HPDE6-E6E7 (cell line): ENCODE results near the gene EEPD1.
A peak's percentile ranks its signal among the peaks of the same experiment; 100 is the strongest.

ENCODE experiments used
- DNase-seq: peaks from one replicate; pipeline ENCODE4 v3.0.0; 2011; ENCODE audit warnings: missing footprints; ENCODE audit errors: extremely low spot score

EEPD1 gene

DNA sequence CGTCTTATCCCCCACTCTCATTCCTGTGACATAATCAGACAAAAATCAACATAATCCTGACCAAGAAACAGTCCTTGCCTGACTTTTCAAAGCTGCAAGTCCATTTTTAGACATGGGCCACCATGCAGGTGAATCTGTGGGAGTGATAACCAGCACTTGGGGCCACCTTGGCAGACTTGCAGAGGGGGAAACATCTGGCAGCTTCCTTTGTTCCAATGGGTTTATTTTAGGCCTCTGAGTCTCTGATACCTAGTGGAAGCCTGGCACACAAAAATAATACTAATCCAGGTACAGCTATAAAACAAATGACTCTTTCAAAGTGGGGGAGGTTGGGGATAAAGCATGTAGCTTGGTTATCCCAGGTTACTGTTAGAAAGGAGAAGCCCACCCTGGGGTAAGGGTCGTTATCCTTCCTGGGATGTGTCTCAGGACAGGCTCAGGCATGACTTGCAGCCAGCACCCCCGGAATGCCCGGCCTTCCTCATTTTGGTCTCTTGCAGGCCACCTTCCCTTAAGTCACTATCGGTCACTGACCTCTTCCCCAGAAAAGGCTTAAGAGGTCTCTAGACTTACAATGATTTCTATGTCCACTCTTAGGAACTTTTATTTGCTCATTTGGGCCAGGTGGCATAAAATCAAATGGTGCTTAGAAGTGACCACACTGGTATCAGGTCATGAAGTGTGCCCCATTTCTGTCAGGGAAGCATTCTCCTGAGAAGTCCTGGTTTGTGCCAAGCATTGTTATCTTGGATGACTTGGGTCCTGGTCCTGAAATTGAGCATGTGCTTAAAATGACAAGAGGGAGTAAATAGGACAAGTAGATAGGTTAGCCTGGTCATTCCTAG is 37.6 kb downstream of the EEPD1 start:
- no peak for DNase-seq

DNA sequence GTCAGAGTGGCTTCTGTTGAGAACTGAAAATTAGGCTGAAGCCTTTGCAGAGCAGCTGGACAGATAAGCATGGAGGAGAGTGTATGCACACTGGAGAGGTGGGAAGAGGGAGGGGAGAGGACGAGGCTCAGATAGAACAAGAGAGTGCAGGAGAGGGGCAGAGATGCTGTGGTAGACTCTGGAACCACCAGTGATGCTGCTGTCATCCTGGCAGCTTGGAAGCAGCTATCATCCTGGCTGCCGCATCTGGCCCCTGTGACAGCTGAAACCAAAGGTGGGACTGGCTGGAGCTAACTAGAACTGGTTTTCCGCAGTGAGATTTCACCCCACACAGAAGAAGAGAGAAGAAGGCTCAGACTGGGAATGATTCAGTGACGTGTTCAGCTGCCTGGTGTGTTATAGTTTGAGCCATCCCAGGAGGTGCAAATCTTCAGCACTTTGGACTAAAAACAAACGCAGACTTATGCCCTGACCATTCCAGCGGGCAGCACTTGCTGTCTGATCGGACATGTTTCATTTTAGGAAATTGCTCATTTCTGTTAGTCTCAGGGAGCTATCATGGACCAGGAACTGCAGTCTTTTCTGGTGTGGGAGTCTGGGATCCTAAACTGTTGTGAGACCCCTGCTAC is 38.4 kb downstream of the EEPD1 start:
- DNase-seq: no peak

DNA sequence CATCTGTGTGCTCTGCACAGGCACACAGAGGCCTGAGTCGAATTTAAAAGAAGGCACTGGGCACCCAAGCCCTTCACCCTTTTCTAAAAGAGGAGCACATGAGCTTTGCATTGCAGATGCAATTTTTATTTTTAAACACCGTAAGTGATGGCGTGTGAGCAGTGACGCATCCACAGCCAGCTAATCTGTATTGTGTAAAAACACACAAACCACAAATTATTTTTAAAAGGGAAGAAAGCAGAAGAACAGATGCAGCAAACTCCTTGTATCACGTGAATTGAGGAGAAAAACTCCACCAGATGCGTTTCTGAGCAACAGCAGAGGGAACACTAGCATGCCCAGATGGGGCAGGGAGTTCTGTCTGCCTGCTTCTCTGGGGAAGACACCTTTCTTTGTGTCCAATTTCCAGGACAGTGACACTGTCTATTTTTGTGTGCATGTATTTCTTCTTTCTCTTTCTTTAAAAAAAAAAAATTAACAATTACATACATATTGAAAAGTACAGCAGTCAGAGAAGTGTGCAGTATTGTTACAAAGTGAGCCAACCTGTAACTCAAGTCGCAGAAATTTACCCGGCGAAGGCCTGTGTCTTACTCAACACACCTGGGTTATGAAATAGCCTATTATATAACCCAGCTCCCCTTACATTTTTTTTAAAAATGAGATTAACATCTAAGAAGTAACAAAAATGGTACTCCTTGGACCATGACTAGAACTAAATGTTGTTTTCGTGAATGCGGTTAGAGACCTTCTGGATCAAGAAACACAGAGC is 39.2 kb downstream of the EEPD1 start:
- DNase-seq: no peak

DNA sequence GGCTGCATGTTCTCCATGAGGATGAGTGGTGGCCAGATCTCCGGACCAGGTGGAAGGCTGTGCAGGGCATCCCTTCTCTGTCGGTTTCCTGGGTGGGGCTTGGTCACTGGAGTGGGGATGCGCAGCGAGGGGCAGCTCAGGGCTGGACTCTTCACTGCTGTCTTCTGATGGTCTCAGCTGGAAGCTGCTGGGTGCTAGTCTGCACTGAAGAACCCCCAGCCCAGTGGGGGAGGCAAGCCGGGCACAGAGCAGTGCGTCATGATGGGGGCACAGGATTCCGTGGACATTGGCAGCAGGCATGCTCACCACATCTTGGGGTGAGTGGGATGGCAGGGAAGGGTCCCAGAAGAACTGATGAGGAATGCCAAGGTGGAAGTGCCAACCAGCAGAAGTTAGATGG is 39.8 kb downstream of the EEPD1 start:
- DNase-seq: no peak

DNA sequence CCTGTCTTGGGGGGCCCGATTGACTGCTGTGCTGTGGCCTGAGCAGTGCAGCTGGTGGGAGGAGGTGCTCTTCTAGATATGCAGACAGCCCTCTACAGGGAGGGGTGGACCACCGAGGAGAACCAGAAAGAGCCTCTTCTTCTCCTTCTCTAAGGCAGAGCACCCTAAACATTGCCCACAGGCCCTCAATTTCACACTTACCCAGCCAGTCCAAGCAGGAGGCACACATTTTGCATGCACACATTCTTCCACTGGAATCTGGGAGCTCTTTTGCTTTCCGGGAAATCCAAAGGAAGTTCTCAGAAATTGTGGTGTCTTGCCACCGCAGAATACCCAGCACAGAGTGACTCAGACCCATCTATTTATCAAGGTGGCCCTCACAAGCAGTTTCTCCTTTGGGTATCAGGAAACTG is 45.8 kb downstream of the EEPD1 start:
- DNase-seq: no peak

DNA sequence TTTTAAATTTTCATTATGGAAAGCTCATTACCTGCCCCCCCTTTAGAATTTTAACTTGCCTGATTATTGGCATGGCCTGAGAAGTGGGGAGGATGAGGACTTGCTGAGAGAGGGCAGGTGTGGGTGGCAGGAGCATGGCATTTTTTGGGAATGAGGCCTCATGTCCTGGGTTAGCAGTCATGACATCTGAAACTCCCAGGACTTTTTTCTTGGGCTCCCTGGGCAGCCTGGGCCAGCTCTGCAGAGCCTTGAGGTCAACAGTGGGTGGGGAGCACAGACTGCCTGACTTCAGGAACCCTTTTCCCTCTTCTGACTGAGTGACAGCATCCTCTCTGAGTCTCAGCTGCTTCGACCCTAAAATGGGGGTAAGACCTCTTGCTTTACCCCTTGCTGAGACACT is 46.3 kb downstream of the EEPD1 start:
- DNase-seq: no peak

DNA sequence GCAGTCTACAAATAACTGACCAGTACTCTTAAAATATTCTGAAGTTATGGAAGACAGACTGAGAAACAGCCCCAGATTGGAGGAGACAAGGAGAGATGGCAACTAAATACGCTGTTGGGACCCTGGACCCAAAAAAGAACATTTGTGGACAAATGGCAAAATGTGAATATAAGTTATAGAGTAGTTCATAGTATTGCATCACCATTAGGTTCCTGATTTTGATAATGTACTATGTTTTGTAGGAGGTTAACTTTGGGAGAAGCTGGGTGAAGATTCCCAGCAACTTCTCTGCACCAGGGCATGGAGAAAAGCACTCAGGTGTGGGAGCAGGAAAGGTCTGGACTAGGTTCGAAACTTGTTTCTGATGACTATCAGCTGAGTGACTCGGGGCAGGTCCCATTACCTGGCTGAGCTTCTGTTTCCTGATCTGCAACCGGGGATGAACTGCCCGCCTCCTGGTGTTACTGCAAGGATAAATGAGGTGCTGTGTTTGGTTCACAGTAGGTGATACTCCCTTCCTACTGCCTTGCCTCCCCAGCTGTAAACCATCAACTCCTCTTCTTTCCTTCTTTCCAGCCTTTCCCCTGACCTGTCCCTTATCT is 48.2 kb downstream of the EEPD1 start:
- no peak for DNase-seq

DNA sequence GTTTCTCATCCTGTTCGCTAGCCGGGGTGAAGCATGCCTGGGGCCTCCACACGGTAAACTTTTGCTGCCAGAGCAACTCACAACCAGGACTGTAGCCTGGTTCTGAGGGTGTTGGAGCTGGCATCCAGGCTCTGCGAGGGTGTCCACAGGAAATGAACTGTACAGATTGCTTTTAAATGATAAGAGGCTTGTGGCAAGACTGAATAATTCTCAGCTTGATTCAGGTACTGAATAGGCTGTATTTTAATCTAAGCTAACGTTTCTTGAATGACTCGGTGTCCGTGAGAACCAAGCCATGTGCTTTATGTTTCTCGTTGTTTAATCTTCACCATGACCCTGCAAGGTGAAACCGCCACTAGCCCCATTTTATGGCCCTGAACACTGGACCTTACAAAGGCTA is 49.3 kb downstream of the EEPD1 start:
- no peak for DNase-seq

DNA sequence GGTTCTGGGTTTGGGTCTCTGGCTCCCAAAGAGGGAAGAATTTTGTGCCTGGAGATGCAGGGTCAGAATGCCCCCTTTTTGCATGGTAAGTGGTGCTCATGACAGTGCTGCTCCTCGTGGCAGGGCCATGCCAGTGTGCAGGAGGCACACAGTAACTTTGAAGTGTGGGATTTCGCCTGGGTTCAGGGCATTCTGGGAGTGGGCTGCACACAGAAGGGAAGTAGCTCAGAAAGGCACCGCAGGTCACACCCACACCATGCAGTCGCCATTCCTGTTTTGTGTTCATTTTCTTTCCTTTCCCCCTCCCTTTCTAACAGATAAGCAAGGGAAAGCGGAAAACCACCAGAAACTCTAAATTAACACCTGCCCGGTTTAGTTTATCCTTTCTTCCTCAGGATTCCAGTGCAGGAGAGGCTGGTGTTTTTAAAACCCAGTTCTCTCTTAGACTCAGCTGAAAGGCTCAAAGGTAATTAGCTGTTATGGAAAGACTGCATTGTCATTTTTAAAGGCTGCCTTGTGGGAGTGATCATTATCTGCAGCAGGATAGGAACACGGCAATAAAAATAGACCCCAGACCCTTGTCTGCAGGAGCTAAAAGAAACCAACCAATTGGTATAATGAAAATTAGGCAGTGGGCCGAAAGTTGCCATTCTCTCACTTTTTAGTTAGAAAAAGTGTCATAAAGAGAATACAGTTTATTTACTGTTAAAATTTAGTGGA is 50.2 kb downstream of the EEPD1 start:
- DNase-seq: no peak

DNA sequence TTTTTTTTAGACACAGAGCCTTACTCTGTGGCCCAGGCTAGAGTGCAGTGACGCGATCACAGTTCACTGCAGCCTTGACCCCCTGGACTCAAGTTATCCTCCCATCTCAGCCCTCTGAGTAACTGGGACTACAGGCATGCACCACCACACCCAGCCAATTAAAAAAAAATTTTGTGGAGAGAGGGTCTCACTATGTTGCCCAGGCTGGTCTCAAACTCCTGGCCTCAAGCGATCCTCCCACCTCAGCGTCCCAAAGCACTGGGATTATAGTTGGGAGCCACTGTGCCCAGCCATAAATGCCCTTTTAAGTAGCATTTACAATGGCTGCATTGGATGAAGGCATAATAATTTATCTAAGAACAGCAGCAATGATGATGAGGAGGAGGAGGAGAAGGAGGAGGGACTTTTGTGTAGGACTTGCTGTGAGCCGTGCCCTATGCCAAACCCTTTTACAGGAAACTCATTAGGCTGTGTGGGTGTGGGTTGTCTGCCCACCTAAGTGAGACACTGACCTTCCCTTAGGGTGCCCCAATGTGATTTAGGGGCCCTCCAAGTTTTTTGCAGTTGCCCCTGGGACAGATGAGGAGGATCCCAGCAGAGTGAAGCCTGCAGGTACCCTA is 51.1 kb downstream of the EEPD1 start:
- DNase-seq: no peak

DNA sequence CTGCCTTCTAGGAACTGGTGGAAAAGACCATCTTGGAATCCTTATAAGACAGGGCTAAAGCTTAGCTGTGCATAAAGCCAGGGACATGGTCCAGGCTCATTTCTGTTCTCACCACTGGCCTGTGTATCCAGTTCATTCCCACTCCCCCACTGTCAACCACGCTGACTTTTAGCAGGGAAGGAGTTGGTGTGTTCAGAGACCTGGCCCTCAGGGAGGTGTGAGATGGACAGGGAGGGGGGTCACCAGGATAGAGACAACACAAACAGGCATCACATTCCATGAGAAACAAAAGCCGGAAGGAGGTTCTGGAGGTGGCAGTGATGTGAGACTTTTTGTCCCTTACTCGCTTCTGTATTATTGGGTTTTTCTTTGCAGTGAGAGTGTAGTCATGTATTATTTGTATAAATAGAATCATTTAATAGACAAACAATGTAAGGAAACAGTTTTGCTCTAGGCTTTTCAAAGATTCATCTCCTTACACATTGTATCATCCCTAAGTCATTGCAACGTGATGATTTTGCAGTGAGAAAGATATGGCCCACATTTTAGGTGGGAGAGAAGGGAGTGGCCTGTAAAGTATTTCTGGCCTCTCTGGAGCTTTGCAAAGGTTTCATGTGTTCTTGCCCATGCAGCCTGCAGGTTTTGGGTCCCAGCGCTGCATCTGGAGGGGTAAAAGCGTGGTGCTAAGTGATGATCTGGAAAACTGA is 52.0 kb downstream of the EEPD1 start:
- no peak for DNase-seq

DNA sequence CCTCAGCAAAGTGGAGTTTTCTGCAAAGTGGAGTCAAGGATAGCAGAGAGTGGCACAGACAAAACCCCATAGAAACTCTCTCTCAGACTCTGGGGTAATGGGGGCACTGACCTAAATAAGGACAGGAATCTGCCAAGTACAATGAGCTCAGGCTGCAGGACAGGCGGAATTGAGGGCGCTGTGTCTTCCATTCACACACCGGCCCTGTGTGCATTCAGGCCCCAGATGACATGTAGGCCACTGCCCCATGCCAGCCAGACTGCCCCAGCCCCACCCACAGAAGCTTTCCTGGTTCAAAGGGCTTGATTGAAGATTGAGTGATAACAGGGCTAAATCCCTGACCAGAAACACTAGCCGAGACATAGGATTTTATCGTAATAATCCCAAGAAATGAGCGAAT is 52.7 kb downstream of the EEPD1 start:
- no peak for DNase-seq

DNA sequence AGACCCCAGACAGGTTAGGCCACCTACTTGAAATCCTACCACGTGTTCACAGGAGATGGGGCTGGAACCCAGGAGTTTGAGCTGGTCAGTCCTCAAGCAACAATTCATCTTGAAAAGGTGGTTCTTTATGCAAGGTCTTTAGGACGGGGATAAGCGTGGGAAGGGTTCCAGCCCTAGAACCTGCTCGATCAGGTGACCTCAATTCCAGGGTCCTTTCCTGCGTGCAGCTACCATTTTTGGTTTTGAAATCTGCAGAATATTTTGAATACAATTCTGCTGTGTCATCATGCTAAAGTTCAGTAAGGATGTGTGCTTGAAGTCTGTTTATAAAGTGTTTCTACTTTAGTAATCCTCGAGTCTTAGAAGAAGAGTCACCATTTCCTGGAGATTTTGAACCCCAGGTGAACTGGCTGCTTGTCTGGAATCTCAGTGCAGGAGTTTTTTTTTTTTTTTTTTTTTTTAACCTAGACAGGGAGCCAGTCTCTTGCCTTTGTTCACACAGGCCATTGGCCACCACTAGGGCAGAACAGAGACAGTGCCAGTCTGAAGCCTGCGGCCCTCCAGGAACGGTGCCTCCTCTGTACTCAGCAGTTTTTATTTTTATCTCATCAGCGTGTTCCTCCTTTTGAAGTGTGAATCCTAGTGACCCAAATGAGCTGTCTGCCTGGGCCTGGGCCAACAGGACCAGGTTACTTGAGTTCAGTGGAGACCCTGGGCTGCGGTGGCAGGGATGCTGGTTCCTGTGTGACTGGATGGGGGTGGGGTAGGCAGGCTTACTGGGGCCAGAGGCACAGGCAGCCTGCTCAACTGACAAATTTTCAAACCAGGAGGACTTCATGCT is 54.6 kb downstream of the EEPD1 start:
- peak; percentile 22 for DNase-seq

DNA sequence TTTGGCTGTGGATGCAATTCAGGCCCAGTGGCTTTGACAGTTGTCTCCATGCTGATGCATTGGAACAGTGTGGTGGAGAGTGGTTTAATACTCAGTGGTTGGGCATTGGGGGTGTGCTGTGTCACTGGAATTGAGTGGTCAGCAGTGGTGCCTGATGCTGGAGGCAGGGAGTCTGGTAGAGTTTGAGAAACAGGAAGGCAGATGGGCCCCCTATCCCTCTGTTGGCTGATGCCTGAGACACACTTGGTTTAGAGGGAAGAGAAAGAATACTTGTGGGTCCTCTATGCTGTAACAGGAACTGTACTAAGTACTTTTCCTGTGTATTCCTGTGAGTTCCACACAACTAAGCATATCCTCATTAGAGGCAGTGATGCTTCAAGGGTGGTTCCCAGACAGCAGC is 55.4 kb downstream of the EEPD1 start:
- no peak for DNase-seq

DNA sequence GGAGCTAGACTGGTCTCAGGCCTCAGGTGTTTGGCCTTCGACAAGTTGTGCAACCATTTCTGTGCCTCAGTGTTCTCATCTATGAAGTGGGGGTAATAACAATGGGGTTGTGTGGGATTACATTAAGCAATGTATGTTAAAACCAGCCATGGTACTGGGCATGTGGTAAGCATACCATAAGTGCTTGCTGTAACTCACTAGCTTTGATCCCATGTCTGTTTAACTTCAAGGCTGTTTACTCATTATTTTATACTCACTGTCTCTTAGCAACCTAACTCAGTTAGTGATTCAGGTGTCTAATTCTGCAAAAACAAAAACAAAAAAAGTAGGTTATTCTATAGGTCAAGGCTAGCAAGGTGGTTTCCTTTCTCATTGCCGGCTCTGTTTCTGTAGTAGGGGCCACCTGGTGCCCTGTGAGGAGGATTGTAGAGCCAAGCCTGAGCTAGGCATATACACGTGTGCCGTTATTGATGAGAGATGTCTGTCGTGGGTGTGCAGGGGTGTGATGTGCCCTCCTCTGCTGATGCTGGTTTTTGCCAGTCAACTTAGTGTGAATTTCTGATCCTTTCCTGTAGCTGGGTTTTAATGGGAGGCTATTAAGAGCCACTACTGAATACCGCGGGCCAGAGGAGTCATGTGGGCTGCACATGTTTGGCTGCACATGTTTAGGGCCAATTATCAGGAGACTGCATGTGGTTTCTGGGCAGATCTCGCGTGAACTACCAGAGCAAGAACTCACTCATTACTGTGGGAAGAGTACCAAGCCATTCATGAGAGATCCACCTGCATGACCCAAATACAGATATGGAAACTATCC is 56.2 kb downstream of the EEPD1 start:
- DNase-seq: no peak

DNA sequence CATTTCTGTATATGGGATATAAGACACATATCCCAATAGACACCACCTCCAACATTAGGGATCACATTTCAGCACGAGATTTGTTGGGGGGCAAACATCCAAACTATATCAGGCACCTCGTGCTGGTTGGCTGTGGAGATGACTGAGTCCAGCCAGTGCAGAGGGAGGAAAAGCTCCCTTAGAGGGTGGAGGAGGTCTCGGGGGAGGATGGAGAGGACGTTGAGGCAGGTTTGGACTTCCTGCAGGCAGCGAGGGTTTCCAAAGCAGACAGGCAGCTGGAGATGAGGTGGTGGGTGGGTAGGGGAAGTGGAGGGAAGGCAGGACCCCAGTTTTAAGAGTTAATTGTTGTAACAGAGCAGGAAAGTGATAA is 56.7 kb downstream of the EEPD1 start:
- DNase-seq: no peak

DNA sequence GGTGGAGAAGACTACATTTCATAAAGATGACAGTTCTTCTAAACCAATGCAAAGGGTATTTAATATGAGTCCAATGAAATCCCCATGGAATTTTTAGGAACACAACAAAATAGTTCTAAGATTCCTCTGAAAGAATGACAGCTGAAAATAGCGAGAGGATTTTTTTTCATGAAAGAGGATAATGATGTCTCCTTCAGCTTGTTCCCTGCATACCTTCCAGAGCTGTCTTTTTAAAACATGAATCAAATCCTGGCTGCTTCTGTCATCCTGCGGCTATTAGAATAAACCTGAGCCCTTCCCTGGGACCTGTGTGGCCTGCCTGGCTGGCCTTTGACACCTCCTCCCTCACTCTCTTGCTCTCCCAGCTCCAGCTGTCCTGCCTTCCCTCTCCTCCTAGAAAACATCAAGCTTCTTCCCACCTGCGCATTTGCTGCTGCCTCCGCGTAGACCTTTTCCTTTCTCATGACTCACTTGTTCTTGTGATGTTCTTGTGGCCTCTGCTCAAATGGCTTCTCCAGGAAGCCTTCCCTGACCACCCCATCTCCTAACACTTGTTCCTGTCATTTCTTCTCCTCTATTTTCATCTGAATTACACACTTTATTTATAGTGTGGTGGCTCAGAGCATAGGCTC is 57.4 kb downstream of the EEPD1 start:
- DNase-seq: no peak
